ENCODE data around the gene GATA2.

GATA2 gene

DNA sequence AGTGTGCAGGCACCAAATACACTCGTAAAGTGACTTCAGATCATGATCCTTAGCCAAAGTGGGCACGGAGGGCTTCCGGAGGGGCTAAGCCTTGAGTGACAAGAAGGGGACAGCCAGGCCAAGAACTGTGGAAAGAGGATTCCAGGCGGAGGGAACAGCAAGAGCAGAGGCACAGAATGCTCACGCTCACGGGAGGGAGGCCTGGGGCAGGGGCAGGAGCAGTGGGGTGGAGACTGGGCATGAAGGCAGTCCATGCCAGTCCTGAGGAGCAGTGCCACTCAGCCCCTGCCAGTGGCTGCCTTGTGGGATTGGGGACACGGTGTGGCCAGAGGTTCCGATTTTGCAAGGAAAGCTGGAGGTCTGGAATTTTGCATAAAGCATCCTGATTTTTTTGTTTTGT, 62.3 kb downstream of the GATA2 start:
- Histone ChIP-seq H3K9ac (ENCODE audit: low read length in 2 of 2) (no peak overlapping the region), H3K36me3 (ENCODE audit: control insufficient read depth in 2 of 2, insufficient read depth in 2 of 2, low read length in 2 of 2) (no peaks in the 10 kb centered on the region), H3K9me3 (ENCODE audit: control insufficient read depth in 2 of 2, low read length in 2 of 2) (no peaks in the 10 kb centered on the region), H3K27me3 (ENCODE audit: control insufficient read depth in 1 of 2, insufficient read depth in 2 of 2, low read length in 2 of 2) (peaks cover 41 to 70% of the 10 kb centered on the region in 2 donors), H3K4me1 (ENCODE audit: control insufficient read depth, insufficient read depth, low read length) (peaks cover 14% of the 10 kb centered on the region), H3K27ac (ENCODE audit: low read length) (no peak overlapping the region), H3K4me3 (ENCODE audit: low read length in 2 of 2) (no peak overlapping the region)

DNA sequence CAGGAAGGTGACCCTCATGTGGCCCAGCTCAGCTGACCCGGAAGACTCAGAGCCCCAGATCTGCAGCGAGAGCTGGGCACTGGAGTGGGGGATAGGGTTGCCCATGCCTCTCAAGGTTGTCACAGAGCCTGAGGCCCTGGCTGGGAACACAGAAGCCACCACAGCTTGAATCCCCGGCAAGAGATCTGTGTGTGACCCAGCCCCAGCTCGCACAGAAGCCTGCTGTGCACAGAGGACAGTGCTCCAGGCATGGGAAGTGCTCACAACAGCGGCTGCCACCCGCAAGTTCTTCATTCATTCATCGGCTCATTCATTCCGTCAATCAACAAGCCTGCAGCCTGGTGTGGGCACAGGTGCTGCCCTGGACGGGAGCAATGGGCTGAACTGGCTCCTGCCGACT, 62.7 kb downstream of the GATA2 start:
- no peak overlapping the region for H3K9ac ChIP-seq (ENCODE audit: low read length in 2 of 2)
- no peaks in the 10 kb centered on the region for H3K36me3 ChIP-seq (ENCODE audit: control insufficient read depth in 2 of 2, insufficient read depth in 2 of 2, low read length in 2 of 2)
- H3K9me3 ChIP-seq (ENCODE audit: control insufficient read depth in 2 of 2, low read length in 2 of 2) = no peaks in the 10 kb centered on the region
- H3K4me3 ChIP-seq (ENCODE audit: low read length in 2 of 2) = no peak overlapping the region
- H3K27me3 ChIP-seq (ENCODE audit: control insufficient read depth in 1 of 2, insufficient read depth in 2 of 2, low read length in 2 of 2) = peaks cover 37 to 71% of the 10 kb centered on the region in 2 donors
- H3K4me1 ChIP-seq (ENCODE audit: control insufficient read depth, insufficient read depth, low read length) = peaks cover 14% of the 10 kb centered on the region
- no peak overlapping the region for H3K27ac ChIP-seq (ENCODE audit: low read length)

DNA sequence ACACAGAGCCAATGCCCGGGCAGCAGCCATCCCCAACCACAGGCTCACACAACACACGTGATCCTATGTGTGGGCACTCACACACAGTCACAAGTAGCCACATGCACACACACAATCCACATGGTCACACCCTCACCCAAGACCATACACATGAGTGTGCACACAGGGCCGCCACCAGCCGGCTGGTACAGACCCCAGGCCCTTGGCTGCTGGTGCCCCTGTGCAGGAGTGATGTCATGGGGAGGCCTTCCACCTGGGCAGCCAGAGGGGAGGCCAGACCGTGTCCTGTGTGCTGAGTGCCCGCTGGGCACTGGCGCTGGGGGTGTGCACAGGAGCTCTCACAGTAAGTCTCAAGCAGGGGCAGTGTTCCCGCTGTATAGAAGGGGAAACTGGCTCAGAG, 63.2 kb downstream of the GATA2 start:
- H3K4me1 ChIP-seq (ENCODE audit: control insufficient read depth, insufficient read depth, low read length) = peaks cover 14% of the 10 kb centered on the region
- no peaks in the 10 kb centered on the region for H3K36me3 ChIP-seq (ENCODE audit: control insufficient read depth in 2 of 2, insufficient read depth in 2 of 2, low read length in 2 of 2)
- peaks cover 35 to 66% of the 10 kb centered on the region in 2 donors for H3K27me3 ChIP-seq (ENCODE audit: control insufficient read depth in 1 of 2, insufficient read depth in 2 of 2, low read length in 2 of 2)
- no peak overlapping the region for H3K9ac ChIP-seq (ENCODE audit: low read length in 2 of 2)
- H3K27ac ChIP-seq (ENCODE audit: low read length) = no peak overlapping the region
- no peak overlapping the region for H3K4me3 ChIP-seq (ENCODE audit: low read length in 2 of 2)
- no peaks in the 10 kb centered on the region for H3K9me3 ChIP-seq (ENCODE audit: control insufficient read depth in 2 of 2, low read length in 2 of 2)

Data from stomach smooth muscle (tissue), 2 donors.